HG02938 (cell line): Measurements from ENCODE around the gene PEPD.

ENCODE experiments used
- ATAC-seq: cut with Tn5 transposase; IDR thresholded peaks from one replicate; pipeline ENCODE4 v1.9.1; 2021; ENCODE audit warnings: mild to moderate bottlenecking, moderate library complexity; ENCODE audit not compliant: unreplicated experiment

PEPD gene

GRCh38 chr19:33476151-33476707 is 45.4 kb downstream of the PEPD start:
- no peak for ATAC-seq

GRCh38 chr19:33473653-33474305 is 47.8 kb downstream of the PEPD start:
- ATAC-seq = no peak

GRCh38 chr19:33472691-33473652 is 48.6 kb downstream of the PEPD start:
- ATAC-seq = no peak

GRCh38 chr19:33472226-33472625 is 49.4 kb downstream of the PEPD start:
- no peak for ATAC-seq

- ATAC-seq = no peak
Observed at GRCh38 chr19:33471111-33471996, 50.2 kb downstream of the PEPD start.

GRCh38 chr19:33470686-33471085 is 50.9 kb downstream of the PEPD start:
- ATAC-seq = no peak

- ATAC-seq = no peak
Observed at GRCh38 chr19:33470040-33470330, 51.6 kb downstream of the PEPD start.

- no peak for ATAC-seq
Observed at GRCh38 chr19:33469171-33470039, 52.2 kb downstream of the PEPD start.

- no peak for ATAC-seq
Observed at GRCh38 chr19:33468361-33469170, 53.0 kb downstream of the PEPD start.

- ATAC-seq = no peak
Observed at GRCh38 chr19:33467851-33468250, 53.7 kb downstream of the PEPD start.

- no peak for ATAC-seq
Observed at GRCh38 chr19:33465834-33466233, 55.8 kb downstream of the PEPD start.

GRCh38 chr19:33465371-33465770 is 56.2 kb downstream of the PEPD start:
- ATAC-seq = no peak

GRCh38 chr19:33464733-33465115 is 56.9 kb downstream of the PEPD start:
- no peak for ATAC-seq

GRCh38 chr19:33464010-33464732 is 57.4 kb downstream of the PEPD start:
- ATAC-seq = no peak

- ATAC-seq = no peak
Observed at GRCh38 chr19:33463199-33463598, 58.4 kb downstream of the PEPD start.

- ATAC-seq = no peak
Observed at GRCh38 chr19:33462112-33462791, 59.3 kb downstream of the PEPD start.

GRCh38 chr19:33461256-33462111 is 60.1 kb downstream of the PEPD start:
- ATAC-seq = no peak
